Neural progenitor cell (in vitro differentiated cells): ENCODE results near the gene DPH1. TPM values are rescaled to one million over a fixed set of nuclear protein-coding genes. Genes with fewer than 3 reads are reported as not detected.

ENCODE experiments used
- DNase-seq: peaks from one replicate; pipeline ENCODE4 v3.0.0-alpha.2; 2016; ENCODE audit warnings: low spot score
- H2AFZ ChIP-seq: fragments of 200-600 bp; sonication (generic); replicated peaks from 2 replicates; pipeline ENCODE4 v1.6.1; 2016; ENCODE audit warnings: antibody characterized with exemption
- H3F3A ChIP-seq: fragments of 200-600 bp; sonication (generic); 2 replicates; pipeline ENCODE4 v1.6.1; 2016; ENCODE audit warnings: antibody characterized with exemption, low read depth
- H3K27ac ChIP-seq: fragments of 200-600 bp; sonication (generic); 2 replicates; pipeline ENCODE4 v1.5.1; 2016; ENCODE audit warnings: mild to moderate bottlenecking
- H3K27me3 ChIP-seq: fragments of 200-600 bp; sonication (generic); 2 replicates; pipeline ENCODE4 v1.6.1; 2016; ENCODE audit warnings: mild to moderate bottlenecking, moderate library complexity
- H3K36me3 ChIP-seq: fragments of 200-600 bp; sonication (generic); 2 replicates; pipeline ENCODE4 v1.5.1; 2016
- H3K4me1 ChIP-seq: fragments of 200-600 bp; sonication (generic); 2 replicates; pipeline ENCODE4 v1.6.1; 2016; ENCODE audit warnings: mixed run types
- H3K4me2 ChIP-seq: fragments of 200-600 bp; sonication (generic); 2 replicates; pipeline ENCODE4 v1.6.1; 2016
- H3K4me3 ChIP-seq: fragments of 200-600 bp; sonication (generic); 2 replicates; pipeline ENCODE4 v1.5.1; 2016
- H3K79me2 ChIP-seq: fragments of 200-600 bp; sonication (generic); 2 replicates; pipeline ENCODE4 v1.6.1; 2016; ENCODE audit warnings: low read depth
- H3K9ac ChIP-seq: fragments of 200-600 bp; sonication (generic); 2 replicates; pipeline ENCODE4 v1.6.1; 2016
- H3K9me3 ChIP-seq: fragments of 200-600 bp; sonication (generic); 2 replicates; pipeline ENCODE4 v1.5.1; 2016; ENCODE audit warnings: low read depth
- H4K20me1 ChIP-seq: fragments of 200-600 bp; sonication (generic); 2 replicates; pipeline ENCODE4 v1.6.1; 2016; ENCODE audit warnings: low read depth
- H3K27ac Mint-ChIP-seq: 3 replicates; pipeline ENCODE4 v1.8.0; 2021; ENCODE audit warnings: mixed read lengths
- H3K27me3 Mint-ChIP-seq: 2 replicates; pipeline ENCODE4 v1.8.0; 2022; ENCODE audit warnings: low read depth, mild to moderate bottlenecking, inconsistent platforms, moderate library complexity, mixed read lengths; ENCODE audit not compliant: insufficient read depth
- H3K36me3 Mint-ChIP-seq: 3 replicates; pipeline ENCODE4 v1.8.0; 2021; ENCODE audit warnings: mixed read lengths
- H3K4me1 Mint-ChIP-seq: 3 replicates; pipeline ENCODE4 v1.8.0; 2021; ENCODE audit warnings: mixed read lengths
- H3K4me3 Mint-ChIP-seq: 3 replicates; pipeline ENCODE4 v1.8.0; 2021; ENCODE audit warnings: mild to moderate bottlenecking, moderate library complexity, mixed read lengths
- H3K9me3 Mint-ChIP-seq: 3 replicates; pipeline ENCODE4 v1.8.0; 2020; ENCODE audit warnings: mixed read lengths
- CTCF ChIP-seq: fragments of 200-600 bp; sonication (generic); IDR thresholded peaks from 2 replicates; pipeline ENCODE4 v1.5.1; 2017; ENCODE audit warnings: antibody characterized with exemption, mild to moderate bottlenecking
- EZH2 ChIP-seq: fragments of 200-600 bp; sonication (generic); IDR thresholded peaks from 2 replicates; pipeline ENCODE4 v1.6.1; 2017; ENCODE audit warnings: antibody characterized with exemption, mild to moderate bottlenecking, moderate library complexity
- EZH2phosphoT487 ChIP-seq: fragments of 200-600 bp; sonication (generic); IDR thresholded peaks from 2 replicates; pipeline ENCODE4 v1.6.1; 2017; ENCODE audit warnings: antibody characterized with exemption
- total RNA-seq: library from RNA; depleted of rRNA; stranded (reverse); fragments of >200 nt; gene quantifications from 2 replicates; pipeline ENCODE4 v1.2.3, GENCODE V29; 2015; ENCODE audit warnings: low replicate concordance

The DPH1 gene
- total RNA-seq, 1 donor from 2014 or later = 21.1 TPM

- H3K36me3 Mint-ChIP-seq = peaks cover 28% of the 10 kb centered on the region
- H2AFZ ChIP-seq = no peak overlapping the region
- H3K27ac Mint-ChIP-seq = no peak overlapping the region
- no peak overlapping the region for H3K4me3 ChIP-seq
- peaks cover 3% of the 10 kb centered on the region for H3K27me3 Mint-ChIP-seq
- no peak overlapping the region for H3K4me2 ChIP-seq
- H3F3A ChIP-seq = peaks cover 2% of the 10 kb centered on the region
- no peaks in the 10 kb centered on the region for H3K9me3 Mint-ChIP-seq
- DNase-seq = no peak
- H3K79me2 ChIP-seq = no peaks in the 10 kb centered on the region
- H3K9ac ChIP-seq = no peak overlapping the region
- TF ChIP-seq EZH2 (no peak), CTCF (no peak), EZH2phosphoT487 (no peak)
- peaks cover 29% of the 10 kb centered on the region for H3K4me1 Mint-ChIP-seq
- peaks cover 7% of the 10 kb centered on the region for H3K4me1 ChIP-seq
- peaks cover 19% of the 10 kb centered on the region for H4K20me1 ChIP-seq
- no peak overlapping the region for H3K4me3 Mint-ChIP-seq
- no peaks in the 10 kb centered on the region for H3K36me3 ChIP-seq
- H3K27me3 ChIP-seq = no peaks in the 10 kb centered on the region
- H3K27ac ChIP-seq = no peak overlapping the region
- no peaks in the 10 kb centered on the region for H3K9me3 ChIP-seq
Observed at GRCh38 chr17:2070241-2071023, 40.5 kb downstream of the DPH1 start.

- Mint-ChIP-seq H3K27me3 (peaks cover 3% of the 10 kb centered on the region), H3K4me1 (peaks cover 30% of the 10 kb centered on the region), H3K4me3 (no peak overlapping the region), H3K27ac (no peak overlapping the region), H3K36me3 (peaks cover 26% of the 10 kb centered on the region), H3K9me3 (no peaks in the 10 kb centered on the region)
- no peak overlapping the region for H3K9ac ChIP-seq
- H3K4me3 ChIP-seq = no peak overlapping the region
- no peaks in the 10 kb centered on the region for H3K79me2 ChIP-seq
- no peak for DNase-seq
- peaks cover 18% of the 10 kb centered on the region for H4K20me1 ChIP-seq
- H3K27ac ChIP-seq = no peak overlapping the region
- no peaks in the 10 kb centered on the region for H3K9me3 ChIP-seq
- peaks cover 11% of the 10 kb centered on the region for H3K4me1 ChIP-seq
- H3F3A ChIP-seq = peaks cover 6% of the 10 kb centered on the region
- no peaks in the 10 kb centered on the region for H3K36me3 ChIP-seq
- no peak for TF ChIP-seq CTCF
- no peak for TF ChIP-seq EZH2phosphoT487
- TF ChIP-seq EZH2 = no peak
- H3K27me3 ChIP-seq = no peaks in the 10 kb centered on the region
- no peak overlapping the region for H2AFZ ChIP-seq
- no peak overlapping the region for H3K4me2 ChIP-seq
Observed at GRCh38 chr17:2071024-2071385, 41.1 kb downstream of the DPH1 start.

GRCh38 chr17:2071455-2072281, 41.7 kb downstream of the DPH1 start:
- Mint-ChIP-seq H3K4me3 (no peak overlapping the region), H3K27me3 (peaks cover 3% of the 10 kb centered on the region), H3K36me3 (peaks cover 23% of the 10 kb centered on the region), H3K27ac (no peak overlapping the region), H3K4me1 (peaks cover 32% of the 10 kb centered on the region), H3K9me3 (no peaks in the 10 kb centered on the region)
- no peak for DNase-seq
- H3K27ac ChIP-seq = no peak overlapping the region
- peaks cover 8% of the 10 kb centered on the region for H3F3A ChIP-seq
- no peaks in the 10 kb centered on the region for H3K9me3 ChIP-seq
- TF ChIP-seq EZH2phosphoT487 (no peak), CTCF (no peak), EZH2 (no peak)
- H3K4me3 ChIP-seq = no peak overlapping the region
- no peak overlapping the region for H2AFZ ChIP-seq
- peaks cover 11% of the 10 kb centered on the region for H3K4me1 ChIP-seq
- H3K27me3 ChIP-seq = no peaks in the 10 kb centered on the region
- peaks cover 25% of the 10 kb centered on the region for H4K20me1 ChIP-seq
- H3K9ac ChIP-seq = no peak overlapping the region
- H3K36me3 ChIP-seq = no peaks in the 10 kb centered on the region
- H3K79me2 ChIP-seq = no peaks in the 10 kb centered on the region
- H3K4me2 ChIP-seq = no peak overlapping the region
